ENCODE results near the gene CTSC. TPM values are rescaled to one million over a fixed set of nuclear protein-coding genes. Genes with fewer than 3 reads are reported as not detected.

The CTSC gene
- total RNA-seq, 1 experiment from 2014 or later, result 103 TPM

- no peaks in the 10 kb centered on the region for H3K9me3 Mint-ChIP-seq (ENCODE audit: unreplicated experiment)
- H3K27ac Mint-ChIP-seq (ENCODE audit: low read depth, unreplicated experiment), result no peak overlapping the region
- DNase-seq (ENCODE audit: unreplicated experiment), result no peak
- intact Hi-C loops (cut with micrococcal nuclease), result no loop called here
- H3K27me3 Mint-ChIP-seq (ENCODE audit: insufficient read depth, unreplicated experiment), result no peaks in the 10 kb centered on the region
- ChIA-PET POLR2A (no interaction called here), CTCF (interaction anchor here (0.7 kb wide), 1 partner anchor 123 kb away, joined by 3 read pairs; no protein-coding TSS in a partner anchor)
- H3K4me1 Mint-ChIP-seq (ENCODE audit: insufficient read depth, unreplicated experiment), result peaks cover 5% of the 10 kb centered on the region
- no peaks in the 10 kb centered on the region for H3K36me3 Mint-ChIP-seq (ENCODE audit: insufficient read depth, unreplicated experiment)
- no peak for TF ChIP-seq CTCF (IDR thresholded peaks at IDR 0.05; ENCODE audit: unreplicated experiment)
- H3K4me3 Mint-ChIP-seq (ENCODE audit: unreplicated experiment), result no peak overlapping the region
- no TSS peak for BruUV-seq (replicated peaks)
These were observed 49.0 kb downstream of the CTSC start for GRCh38 chr11:88288560-88288959.

- ChIA-PET POLR2A (interaction anchor here (0.6 to 0.9 kb wide), 2 partner anchors 110 to 311 kb away, joined by 3 to 6 read pairs; partner anchors contain the start of gene RAB38), CTCF (interaction anchor here (0.6 to 4.2 kb wide), 14 partner anchors 9 to 820 kb away, joined by 3 to 29 read pairs (median 4); no protein-coding TSS in a partner anchor)
- intact Hi-C loops (cut with micrococcal nuclease), result loop anchor here (5.0 kb wide), 3 partner anchors 52 to 932 kb away; partner anchors contain the start of gene RAB38
- H3K9me3 Mint-ChIP-seq (ENCODE audit: unreplicated experiment), result no peaks in the 10 kb centered on the region
- H3K4me3 Mint-ChIP-seq (ENCODE audit: unreplicated experiment), result no peak overlapping the region
- no peak overlapping the region for H3K27ac Mint-ChIP-seq (ENCODE audit: low read depth, unreplicated experiment)
- H3K36me3 Mint-ChIP-seq (ENCODE audit: insufficient read depth, unreplicated experiment), result peaks cover 7% of the 10 kb centered on the region
- TF ChIP-seq CTCF (IDR thresholded peaks at IDR 0.05; ENCODE audit: unreplicated experiment), result no peak
- peak; percentile 39 for DNase-seq (ENCODE audit: unreplicated experiment)
- H3K4me1 Mint-ChIP-seq (ENCODE audit: insufficient read depth, unreplicated experiment), result peaks cover 7% of the 10 kb centered on the region
- H3K27me3 Mint-ChIP-seq (ENCODE audit: insufficient read depth, unreplicated experiment), result no peaks in the 10 kb centered on the region
- BruUV-seq (replicated peaks), result no TSS peak
These were observed 53.0 kb downstream of the CTSC start for GRCh38 chr11:88284336-88285050.

- no peak for DNase-seq (ENCODE audit: unreplicated experiment)
- TF ChIP-seq CTCF (IDR thresholded peaks at IDR 0.05; ENCODE audit: unreplicated experiment), result no peak
- H3K36me3 Mint-ChIP-seq (ENCODE audit: insufficient read depth, unreplicated experiment), result peaks cover 7% of the 10 kb centered on the region
- BruUV-seq (replicated peaks), result no TSS peak
- H3K4me3 Mint-ChIP-seq (ENCODE audit: unreplicated experiment), result no peak overlapping the region
- no peaks in the 10 kb centered on the region for H3K27me3 Mint-ChIP-seq (ENCODE audit: insufficient read depth, unreplicated experiment)
- ChIA-PET CTCF (interaction anchor here (0.6 to 6.1 kb wide), 11 partner anchors 9 to 819 kb away, joined by 3 to 49 read pairs (median 4); no protein-coding TSS in a partner anchor), POLR2A (no interaction called here)
- H3K9me3 Mint-ChIP-seq (ENCODE audit: unreplicated experiment), result no peaks in the 10 kb centered on the region
- H3K4me1 Mint-ChIP-seq (ENCODE audit: insufficient read depth, unreplicated experiment), result peaks cover 7% of the 10 kb centered on the region
- no peak overlapping the region for H3K27ac Mint-ChIP-seq (ENCODE audit: low read depth, unreplicated experiment)
- intact Hi-C loops (cut with micrococcal nuclease), result loop anchor here (5.0 kb wide), 3 partner anchors 51 to 931 kb away; partner anchors contain the start of gene RAB38
These were observed 54.6 kb downstream of the CTSC start for GRCh38 chr11:88282747-88283515.

- DNase-seq (ENCODE audit: unreplicated experiment), result peak; percentile 33
These were observed 56.2 kb downstream of the CTSC start for GRCh38 chr11:88281317-88281712.

More at GRCh38 chr11:88281317-88281712, 56.2 kb downstream of the CTSC start:
- Mint-ChIP-seq H3K27me3 (ENCODE audit: insufficient read depth, unreplicated experiment) (no peaks in the 10 kb centered on the region), H3K27ac (ENCODE audit: low read depth, unreplicated experiment) (no peak overlapping the region), H3K4me3 (ENCODE audit: unreplicated experiment) (no peak overlapping the region), H3K36me3 (ENCODE audit: insufficient read depth, unreplicated experiment) (peaks cover 7% of the 10 kb centered on the region), H3K4me1 (ENCODE audit: insufficient read depth, unreplicated experiment) (peaks cover 7% of the 10 kb centered on the region), H3K9me3 (ENCODE audit: unreplicated experiment) (no peaks in the 10 kb centered on the region)
- ChIA-PET POLR2A (interaction anchor here (0.6 to 2.7 kb wide), 5 partner anchors 16 to 276 kb away, joined by 3 to 6 read pairs (median 5); partner anchors contain the start of gene RAB38), CTCF (interaction anchor here (0.6 to 6.1 kb wide), 18 partner anchors 10 to 821 kb away, joined by 3 to 49 read pairs (median 4); no protein-coding TSS in a partner anchor)
- TF ChIP-seq CTCF (IDR thresholded peaks at IDR 0.05; ENCODE audit: unreplicated experiment), result peak; percentile 28
- intact Hi-C loops (cut with micrococcal nuclease), result loop anchor here (1.0 to 5.0 kb wide), 6 partner anchors 49 to 929 kb away; partner anchors contain the start of gene RAB38
- no TSS peak for BruUV-seq (replicated peaks)

All from MCF 10A (cell line).